CD4-positive, alpha-beta T cell treated with Interferon alpha-2 for 1 hour (primary cell): ENCODE data around the gene NOM1.

ENCODE experiments used
- DNase-seq, 2 donors: peaks; one replicate each; pipeline ENCODE4 v3.0.0-alpha.2; 2020 to 2022

NOM1 gene

GRCh38 chr7:156985101-156985992, 35.8 kb downstream of the NOM1 start:
- no peak for DNase-seq

GRCh38 chr7:156986378-156986777, 36.9 kb downstream of the NOM1 start:
- no peak for DNase-seq

- no peak for DNase-seq
Observed at GRCh38 chr7:156988343-156989185, 39.1 kb downstream of the NOM1 start.

- DNase-seq: no peak
Observed at GRCh38 chr7:156989766-156990535, 40.4 kb downstream of the NOM1 start.

- DNase-seq: no peak
Observed at GRCh38 chr7:156993021-156993924, 43.8 kb downstream of the NOM1 start.

GRCh38 chr7:156993925-156994235, 44.4 kb downstream of the NOM1 start:
- DNase-seq: no peak

- DNase-seq: no peak
Observed at GRCh38 chr7:156994417-156994816, 44.9 kb downstream of the NOM1 start.

GRCh38 chr7:156998988-156999957, 49.8 kb downstream of the NOM1 start:
- no peak for DNase-seq

- DNase-seq: no peak
Observed at GRCh38 chr7:156999958-157000726, 50.6 kb downstream of the NOM1 start.

- no peak for DNase-seq
Observed at GRCh38 chr7:157000741-157001653, 51.5 kb downstream of the NOM1 start.

GRCh38 chr7:157001920-157002818, 52.7 kb downstream of the NOM1 start:
- DNase-seq: no peak

GRCh38 chr7:157002819-157003421, 53.4 kb downstream of the NOM1 start:
- DNase-seq: no peak

- no peak for DNase-seq
Observed at GRCh38 chr7:157003445-157003755, 53.9 kb downstream of the NOM1 start.

- DNase-seq: no peak
Observed at GRCh38 chr7:157003756-157004520, 54.4 kb downstream of the NOM1 start.

- DNase-seq: no peak
Observed at GRCh38 chr7:157004521-157005455, 55.3 kb downstream of the NOM1 start.
